KMS-11 (cell line): ENCODE results near the gene NRG3.

Source experiments
- H2AFZ ChIP-seq: fragments of 200-600 bp; sonication (generic); 2 replicates; pipeline ENCODE4 v1.6.1; 2016; ENCODE audit warnings: antibody characterized with exemption, mixed run types, low read depth
- H3K27ac ChIP-seq: fragments of 200-600 bp; sonication (generic); 2 replicates; pipeline ENCODE4 v1.6.1; 2016; ENCODE audit warnings: mild to moderate bottlenecking, mixed run types
- H3K27me3 ChIP-seq: fragments of 200-600 bp; sonication (generic); 2 replicates; pipeline ENCODE4 v1.6.1; 2017; ENCODE audit warnings: mild to moderate bottlenecking, low read depth, mixed run types, moderate library complexity; ENCODE audit not compliant: insufficient read depth
- H3K36me3 ChIP-seq: fragments of 200-600 bp; sonication (generic); 2 replicates; pipeline ENCODE4 v1.6.1; 2017; ENCODE audit warnings: mild to moderate bottlenecking, mixed run types; ENCODE audit not compliant: insufficient read depth
- H3K4me1 ChIP-seq: fragments of 200-600 bp; sonication (generic); 2 replicates; pipeline ENCODE4 v1.6.1; 2016; ENCODE audit warnings: mild to moderate bottlenecking, low read depth, mixed run types; ENCODE audit not compliant: poor library complexity, severe bottlenecking
- H3K4me2 ChIP-seq: fragments of 200-600 bp; sonication (generic); 2 replicates; pipeline ENCODE4 v1.7.0; 2016; ENCODE audit warnings: mild to moderate bottlenecking, mixed run types
- H3K4me3 ChIP-seq: fragments of 200-600 bp; sonication (generic); IDR thresholded peaks from 2 replicates; pipeline ENCODE4 v1.6.1; 2017; ENCODE audit warnings: low read depth, low read length, mixed read lengths; ENCODE audit not compliant: insufficient read depth
- H3K79me2 ChIP-seq: fragments of 200-600 bp; sonication (generic); 2 replicates; pipeline ENCODE4 v1.6.1; 2016; ENCODE audit warnings: low read depth, mixed run types; ENCODE audit not compliant: insufficient read depth
- H3K9ac ChIP-seq: fragments of 200-600 bp; sonication (generic); 2 replicates; pipeline ENCODE4 v1.6.1; 2016; ENCODE audit warnings: mild to moderate bottlenecking, mixed run types
- H4K20me1 ChIP-seq: fragments of 200-600 bp; sonication (generic); 2 replicates; pipeline ENCODE4 v1.6.1; 2016; ENCODE audit warnings: mild to moderate bottlenecking, mixed run types; ENCODE audit not compliant: insufficient read depth
- TF ChIP-seq, protein P1 (sequence below): fragments of 200-600 bp; sonication (generic); conservative IDR thresholded peaks from 2 replicates; pipeline ENCODE4 v1.6.1; 2017; ENCODE audit warnings: low read depth, mild to moderate bottlenecking, antibody characterized with exemption, low read length, moderate library complexity, mixed read lengths

The NRG3 gene

DNA sequence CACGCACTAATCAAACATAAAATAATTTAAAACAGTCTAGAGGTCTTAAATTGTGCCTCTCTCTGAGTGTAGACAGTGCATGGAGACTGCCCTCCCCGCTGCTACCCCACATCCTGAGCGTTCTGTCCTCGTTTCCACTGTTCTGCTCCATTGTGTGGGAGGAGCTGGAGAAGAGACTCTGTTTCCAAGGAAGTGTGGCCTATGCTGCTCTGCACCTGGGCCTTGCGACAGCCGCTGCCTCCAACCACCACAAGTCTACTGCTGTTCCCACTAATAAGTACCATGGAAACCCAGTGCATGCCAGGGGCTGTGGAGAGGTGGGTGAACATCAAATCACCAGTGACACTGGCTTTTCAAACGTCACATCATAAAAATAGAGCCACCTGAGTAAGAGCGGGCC lies 19.6 kb downstream of the NRG3 start:
- Histone ChIP-seq H3K9ac (no peak overlapping the region), H3K4me3 (no peak overlapping the region), H4K20me1 (no peaks in the 10 kb centered on the region), H3K27ac (no peak overlapping the region), H3K4me1 (no peaks in the 10 kb centered on the region), H3K36me3 (no peaks in the 10 kb centered on the region), H2AFZ (no peak overlapping the region), H3K4me2 (no peak overlapping the region), H3K27me3 (no peaks in the 10 kb centered on the region), H3K79me2 (no peaks in the 10 kb centered on the region)
- TF ChIP-seq, protein P1, sequence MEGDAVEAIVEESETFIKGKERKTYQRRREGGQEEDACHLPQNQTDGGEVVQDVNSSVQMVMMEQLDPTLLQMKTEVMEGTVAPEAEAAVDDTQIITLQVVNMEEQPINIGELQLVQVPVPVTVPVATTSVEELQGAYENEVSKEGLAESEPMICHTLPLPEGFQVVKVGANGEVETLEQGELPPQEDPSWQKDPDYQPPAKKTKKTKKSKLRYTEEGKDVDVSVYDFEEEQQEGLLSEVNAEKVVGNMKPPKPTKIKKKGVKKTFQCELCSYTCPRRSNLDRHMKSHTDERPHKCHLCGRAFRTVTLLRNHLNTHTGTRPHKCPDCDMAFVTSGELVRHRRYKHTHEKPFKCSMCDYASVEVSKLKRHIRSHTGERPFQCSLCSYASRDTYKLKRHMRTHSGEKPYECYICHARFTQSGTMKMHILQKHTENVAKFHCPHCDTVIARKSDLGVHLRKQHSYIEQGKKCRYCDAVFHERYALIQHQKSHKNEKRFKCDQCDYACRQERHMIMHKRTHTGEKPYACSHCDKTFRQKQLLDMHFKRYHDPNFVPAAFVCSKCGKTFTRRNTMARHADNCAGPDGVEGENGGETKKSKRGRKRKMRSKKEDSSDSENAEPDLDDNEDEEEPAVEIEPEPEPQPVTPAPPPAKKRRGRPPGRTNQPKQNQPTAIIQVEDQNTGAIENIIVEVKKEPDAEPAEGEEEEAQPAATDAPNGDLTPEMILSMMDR, result no peak

DNA sequence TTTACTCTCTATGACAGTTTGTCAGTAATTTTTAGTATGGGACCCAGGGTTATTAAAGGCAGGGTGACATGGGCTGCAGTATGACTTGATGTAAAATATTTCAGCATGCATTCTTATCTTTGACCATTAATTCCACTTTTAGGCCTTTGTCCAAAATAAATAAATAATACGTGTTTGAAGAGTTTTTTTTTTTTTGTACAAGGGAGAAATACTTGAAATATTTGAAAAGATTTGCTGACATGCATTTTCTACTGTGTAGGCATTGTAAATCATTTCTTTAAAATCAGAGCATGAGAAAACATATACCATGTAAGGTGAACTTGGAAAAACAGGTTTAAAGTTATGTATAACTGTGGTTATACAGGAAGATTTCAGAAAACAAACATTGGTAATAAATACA lies 23.5 kb downstream of the NRG3 start:
- Histone ChIP-seq H3K36me3 (no peaks in the 10 kb centered on the region), H2AFZ (no peak overlapping the region), H3K9ac (no peak overlapping the region), H3K4me3 (no peak overlapping the region), H3K27ac (no peak overlapping the region), H3K4me2 (no peak overlapping the region), H4K20me1 (no peaks in the 10 kb centered on the region), H3K27me3 (no peaks in the 10 kb centered on the region), H3K4me1 (no peaks in the 10 kb centered on the region), H3K79me2 (no peaks in the 10 kb centered on the region)
- TF ChIP-seq, protein P1, result no peak

GRCh38 chr10:81900989-81901388 lies 26.0 kb downstream of the NRG3 start:
- Histone ChIP-seq H3K4me3 (no peak overlapping the region), H4K20me1 (no peaks in the 10 kb centered on the region), H3K9ac (no peak overlapping the region), H3K27me3 (no peaks in the 10 kb centered on the region), H3K4me2 (no peak overlapping the region), H3K36me3 (no peaks in the 10 kb centered on the region), H3K79me2 (no peaks in the 10 kb centered on the region), H3K27ac (no peak overlapping the region), H2AFZ (no peak overlapping the region), H3K4me1 (no peaks in the 10 kb centered on the region)
- TF ChIP-seq, protein P1, result no peak

- Histone ChIP-seq H3K27ac (no peak overlapping the region), H3K27me3 (no peaks in the 10 kb centered on the region), H4K20me1 (no peaks in the 10 kb centered on the region), H3K36me3 (no peaks in the 10 kb centered on the region), H3K9ac (no peak overlapping the region), H3K4me3 (no peak overlapping the region), H2AFZ (no peak overlapping the region), H3K4me2 (no peak overlapping the region), H3K79me2 (no peaks in the 10 kb centered on the region), H3K4me1 (no peaks in the 10 kb centered on the region)
- TF ChIP-seq, protein P1, result no peak
These were observed 28.5 kb downstream of the NRG3 start for GRCh38 chr10:81903472-81903871.

DNA sequence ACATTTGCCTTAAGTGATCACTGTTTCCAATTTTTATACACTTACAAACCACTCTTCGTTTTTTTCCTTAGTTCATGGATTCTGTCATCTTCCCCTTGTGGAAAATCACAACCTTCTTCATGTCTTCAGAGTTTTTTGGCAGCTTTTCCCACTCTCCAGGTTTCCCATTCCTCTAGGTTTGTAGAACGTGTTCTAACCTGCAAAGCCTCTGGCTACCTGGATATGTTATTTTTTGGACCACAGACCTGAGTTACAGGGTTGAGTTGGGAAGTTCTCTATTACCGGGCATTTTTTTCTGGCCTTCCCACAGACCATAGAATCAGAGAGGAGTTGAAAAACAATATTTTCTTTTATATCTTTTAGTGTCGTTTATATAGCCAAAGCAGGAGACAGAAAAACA lies 30.2 kb downstream of the NRG3 start:
- Histone ChIP-seq H3K27me3 (no peaks in the 10 kb centered on the region), H2AFZ (no peak overlapping the region), H3K9ac (no peak overlapping the region), H3K4me1 (no peaks in the 10 kb centered on the region), H4K20me1 (no peaks in the 10 kb centered on the region), H3K27ac (no peak overlapping the region), H3K36me3 (no peaks in the 10 kb centered on the region), H3K4me2 (no peak overlapping the region), H3K4me3 (no peak overlapping the region), H3K79me2 (no peaks in the 10 kb centered on the region)
- TF ChIP-seq, protein P1, result no peak
